ENCODE measurements around the gene CXCL14. TPM values are rescaled to one million over a fixed set of nuclear protein-coding genes. Genes with fewer than 3 reads are reported as not detected.

CXCL14 gene
- total RNA-seq, 4 donors from 2014 or later = 0.15 to 23.2 (median 3.8) TPM

DNA sequence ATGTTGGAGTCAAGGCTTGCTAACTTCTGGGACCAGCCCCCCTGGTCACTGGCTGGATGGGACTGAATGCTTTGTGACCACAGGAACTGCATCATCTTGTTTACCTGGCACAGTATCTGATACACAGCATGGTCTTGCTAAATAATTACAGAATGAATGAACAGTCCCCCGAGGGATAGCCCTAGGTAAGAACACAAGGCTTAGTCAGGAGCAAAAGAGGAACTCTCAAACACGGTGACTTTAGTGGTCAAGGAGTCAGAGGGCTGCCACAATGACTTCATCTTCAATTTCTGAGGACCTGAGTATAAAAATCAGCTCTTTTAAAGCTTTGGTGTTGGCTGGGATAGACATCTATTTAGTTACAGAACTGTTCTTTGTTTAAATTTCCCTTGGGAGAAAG lies 15.1 kb upstream of the CXCL14 start:
- 70 to 86% methylated on average over 2 of the region's 2 CpGs for WGBS, 2 donors (ENCODE audit: low coverage in 1 of 2)
- H3K27ac ChIP-seq = no peak overlapping the region
- ATAC-seq = no peak
- peaks cover 15% of the 10 kb centered on the region for H3K27me3 ChIP-seq
- peaks cover 0 to 6% (median 0%) of the 10 kb centered on the region in 3 donors for H3K9me3 ChIP-seq
- no peaks in the 10 kb centered on the region for H3K36me3 ChIP-seq
- H3K4me1 ChIP-seq = no peaks in the 10 kb centered on the region
- H3K4me3 ChIP-seq = no peak overlapping the region
- no peak for TF ChIP-seq POLR2A (IDR thresholded peaks at IDR 0.05)
- no peak for TF ChIP-seq EP300 (IDR thresholded peaks at IDR 0.05)
- TF ChIP-seq, protein P1, sequence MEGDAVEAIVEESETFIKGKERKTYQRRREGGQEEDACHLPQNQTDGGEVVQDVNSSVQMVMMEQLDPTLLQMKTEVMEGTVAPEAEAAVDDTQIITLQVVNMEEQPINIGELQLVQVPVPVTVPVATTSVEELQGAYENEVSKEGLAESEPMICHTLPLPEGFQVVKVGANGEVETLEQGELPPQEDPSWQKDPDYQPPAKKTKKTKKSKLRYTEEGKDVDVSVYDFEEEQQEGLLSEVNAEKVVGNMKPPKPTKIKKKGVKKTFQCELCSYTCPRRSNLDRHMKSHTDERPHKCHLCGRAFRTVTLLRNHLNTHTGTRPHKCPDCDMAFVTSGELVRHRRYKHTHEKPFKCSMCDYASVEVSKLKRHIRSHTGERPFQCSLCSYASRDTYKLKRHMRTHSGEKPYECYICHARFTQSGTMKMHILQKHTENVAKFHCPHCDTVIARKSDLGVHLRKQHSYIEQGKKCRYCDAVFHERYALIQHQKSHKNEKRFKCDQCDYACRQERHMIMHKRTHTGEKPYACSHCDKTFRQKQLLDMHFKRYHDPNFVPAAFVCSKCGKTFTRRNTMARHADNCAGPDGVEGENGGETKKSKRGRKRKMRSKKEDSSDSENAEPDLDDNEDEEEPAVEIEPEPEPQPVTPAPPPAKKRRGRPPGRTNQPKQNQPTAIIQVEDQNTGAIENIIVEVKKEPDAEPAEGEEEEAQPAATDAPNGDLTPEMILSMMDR (IDR thresholded peaks at IDR 0.05) = no peak
- TF ChIP-seq POLR2AphosphoS5 (IDR thresholded peaks at IDR 0.05) = no peak

DNA sequence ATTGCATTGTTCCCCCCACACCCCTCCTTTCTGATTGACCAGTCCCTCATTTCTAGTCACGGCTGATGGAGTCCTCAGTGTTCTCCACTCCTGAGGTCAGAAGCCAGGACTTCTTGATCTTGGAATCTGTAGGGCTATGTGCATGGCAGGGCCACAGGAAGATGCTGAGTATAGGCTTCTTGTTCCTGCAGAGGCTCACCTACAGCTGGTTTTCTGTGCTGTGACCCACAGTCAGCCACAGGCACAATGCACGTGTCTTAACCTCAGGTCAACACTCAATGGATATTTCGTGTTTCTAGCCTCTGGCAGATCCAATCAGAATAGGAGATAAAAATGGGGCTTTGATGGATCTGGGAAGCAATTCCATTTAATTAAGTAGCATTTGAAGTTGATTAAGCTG lies 14.3 kb upstream of the CXCL14 start:
- TF ChIP-seq, protein P1 (IDR thresholded peaks at IDR 0.05) = no peak
- TF ChIP-seq POLR2A (IDR thresholded peaks at IDR 0.05) (no peak), POLR2AphosphoS5 (IDR thresholded peaks at IDR 0.05) (no peak), EP300 (IDR thresholded peaks at IDR 0.05) (no peak)
- whole genome bisulfite sequencing, 2 donors (ENCODE audit: low coverage in 1 of 2) = 66% methylated on average over 3 of the region's 3 CpGs; no CpG with 5 or more reads in 1 of the 2 donors
- Histone ChIP-seq H3K27me3 (peaks cover 15% of the 10 kb centered on the region), H3K4me1 (no peaks in the 10 kb centered on the region), H3K4me3 (no peak overlapping the region), H3K27ac (no peak overlapping the region), H3K36me3 (no peaks in the 10 kb centered on the region), H3K9me3 (peaks cover 0 to 6% (median 0%) of the 10 kb centered on the region in 3 donors)
- ATAC-seq = no peak

DNA sequence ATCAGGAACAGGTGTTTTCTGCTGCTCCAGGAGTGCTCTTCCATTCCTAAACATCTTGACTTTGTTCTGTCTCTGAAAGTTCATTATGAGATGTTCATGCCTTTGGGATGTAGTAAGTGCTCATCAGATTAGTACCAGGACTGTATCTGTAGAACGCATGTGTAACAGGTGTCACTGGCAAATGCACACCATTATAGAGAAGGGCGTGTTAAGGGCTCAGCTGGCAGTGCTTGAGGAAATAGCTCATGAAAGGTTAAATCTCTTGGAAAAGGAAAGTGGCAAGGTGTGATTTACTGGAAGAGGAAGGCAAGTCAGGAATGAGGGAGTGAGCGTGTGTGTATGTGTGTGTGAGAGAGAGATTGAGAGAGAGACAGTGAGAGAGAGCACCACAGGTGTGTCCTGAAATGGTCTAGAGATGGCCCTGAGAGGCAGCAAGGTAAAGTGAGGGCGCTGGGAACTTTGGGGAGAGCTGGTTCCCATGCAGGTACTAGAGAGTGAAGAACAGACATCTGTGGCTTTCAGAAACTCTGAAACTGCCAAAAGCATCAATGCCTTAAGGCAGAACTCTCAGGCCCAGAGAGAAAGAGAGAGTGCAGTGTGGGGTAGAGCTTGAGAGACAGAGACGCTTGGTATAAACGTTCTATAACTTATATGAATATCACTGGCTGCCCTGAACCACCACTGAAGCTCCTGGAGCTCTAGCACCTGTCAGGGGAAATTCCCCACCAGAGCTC lies 13.7 kb upstream of the CXCL14 start:
- Histone ChIP-seq H3K4me1 (no peaks in the 10 kb centered on the region), H3K36me3 (no peaks in the 10 kb centered on the region), H3K9me3 (peaks cover 0 to 6% (median 0%) of the 10 kb centered on the region in 3 donors), H3K4me3 (no peak overlapping the region), H3K27me3 (peaks cover 12% of the 10 kb centered on the region), H3K27ac (no peak overlapping the region)
- WGBS, 2 donors (ENCODE audit: low coverage in 1 of 2) = 66 to 81% methylated on average over 4 of the region's 6 CpGs
- TF ChIP-seq POLR2A (IDR thresholded peaks at IDR 0.05) (no peak), POLR2AphosphoS5 (IDR thresholded peaks at IDR 0.05) (no peak), EP300 (IDR thresholded peaks at IDR 0.05) (no peak)
- TF ChIP-seq, protein P1 (IDR thresholded peaks at IDR 0.05) = no peak
- no peak for ATAC-seq

DNA sequence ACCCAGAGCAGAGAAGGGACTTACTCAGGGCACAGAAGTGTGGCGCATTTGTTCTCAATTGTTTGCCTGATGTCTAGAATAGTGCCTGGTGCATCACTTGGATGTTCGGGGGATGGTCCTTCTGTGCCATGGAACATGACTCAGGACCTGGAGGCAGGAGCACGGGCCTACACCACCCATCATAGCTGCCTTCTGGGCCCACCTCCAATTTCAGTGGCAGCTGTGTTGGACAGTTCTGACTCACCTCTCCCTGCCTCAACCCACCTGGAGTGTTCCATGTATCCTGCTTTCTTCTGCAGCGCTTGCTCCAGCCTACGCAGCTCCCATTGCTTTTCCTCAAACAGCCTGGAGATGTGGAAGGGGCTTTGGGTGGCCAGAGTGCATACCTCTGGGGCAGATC lies 12.5 kb upstream of the CXCL14 start:
- H3K27me3 ChIP-seq = peaks cover 7% of the 10 kb centered on the region
- TF ChIP-seq, protein P1 (IDR thresholded peaks at IDR 0.05) = no peak
- TF ChIP-seq POLR2AphosphoS5 (IDR thresholded peaks at IDR 0.05) = no peak
- TF ChIP-seq POLR2A (IDR thresholded peaks at IDR 0.05) = no peak
- TF ChIP-seq EP300 (IDR thresholded peaks at IDR 0.05) = no peak
- H3K4me3 ChIP-seq = no peak overlapping the region
- H3K9me3 ChIP-seq = peaks cover 0 to 6% (median 0%) of the 10 kb centered on the region in 3 donors
- 83% methylated on average over 1 of the region's 5 CpGs; no CpG with 5 or more reads in 1 of the 2 donors for whole genome bisulfite sequencing, 2 donors (ENCODE audit: low coverage in 1 of 2)
- H3K27ac ChIP-seq = no peak overlapping the region
- H3K4me1 ChIP-seq = no peaks in the 10 kb centered on the region
- H3K36me3 ChIP-seq = no peaks in the 10 kb centered on the region
- no peak for ATAC-seq

DNA sequence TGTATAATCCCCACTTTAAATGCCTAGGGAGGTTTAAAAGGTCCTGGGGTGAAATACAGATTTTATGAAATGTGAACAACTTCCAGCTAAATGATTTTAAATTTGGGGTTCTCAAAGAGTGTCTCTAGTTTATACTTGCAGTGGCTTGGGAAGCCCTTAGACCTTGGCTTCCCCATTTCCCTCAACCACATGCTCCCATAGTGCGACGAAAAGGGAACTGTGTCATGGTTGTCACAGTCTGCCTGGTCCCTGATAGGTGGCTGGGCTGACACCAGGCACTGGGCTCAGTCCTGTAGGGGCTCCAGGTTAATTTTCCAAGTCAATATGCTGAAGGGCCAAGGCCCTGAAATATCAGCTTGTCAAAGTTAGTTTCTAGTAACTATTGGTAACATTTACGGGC lies 10.4 kb upstream of the CXCL14 start:
- H3K27ac ChIP-seq = no peak overlapping the region
- no peak overlapping the region for H3K4me3 ChIP-seq
- WGBS, 2 donors (ENCODE audit: low coverage in 1 of 2) = 88 to 89% methylated on average over 3 of the region's 3 CpGs
- no peaks in the 10 kb centered on the region for H3K4me1 ChIP-seq
- H3K36me3 ChIP-seq = no peaks in the 10 kb centered on the region
- ATAC-seq = no peak
- H3K27me3 ChIP-seq = peaks cover 18% of the 10 kb centered on the region
- TF ChIP-seq POLR2A (IDR thresholded peaks at IDR 0.05) = no peak
- no peaks in the 10 kb centered on the region for H3K9me3 ChIP-seq
